Central memory CD8-positive, alpha-beta T cell (primary cell): Measurements from ENCODE around the gene OIT3.

Experiments used
- ATAC-seq: fragments of 150-1000 bp; cut with Tn5 transposase; replicated peaks from 2 replicates; pipeline ENCODE4 v1.10.0; 2022; ENCODE audit warnings: mild to moderate bottlenecking, moderate FRiP score, moderate number of reproducible peaks; ENCODE audit not compliant: poor library complexity, severe bottlenecking; ENCODE audit errors: extremely low read depth
- DNase-seq, 2 donors: peaks; one replicate each; pipeline ENCODE4 v3.0.0; 2021; ENCODE audit warnings: low spot score in 2 of 2
- H3K27ac Mint-ChIP-seq: one replicate; pipeline ENCODE4 v1.8.0; 2022; ENCODE audit warnings: low read depth, mild to moderate bottlenecking, moderate library complexity, mixed read lengths
- H3K27me3 Mint-ChIP-seq: one replicate; pipeline ENCODE4 v1.8.0; 2022; ENCODE audit warnings: mixed read lengths
- H3K36me3 Mint-ChIP-seq: one replicate; pipeline ENCODE4 v1.8.0; 2022; ENCODE audit warnings: mild to moderate bottlenecking, moderate library complexity, mixed read lengths; ENCODE audit not compliant: insufficient read depth
- H3K4me1 Mint-ChIP-seq: one replicate; pipeline ENCODE4 v1.8.0; 2022; ENCODE audit warnings: mixed read lengths
- H3K4me3 Mint-ChIP-seq: one replicate; pipeline ENCODE4 v1.8.0; 2022; ENCODE audit warnings: mild to moderate bottlenecking, moderate library complexity, mixed read lengths
- H3K9me3 Mint-ChIP-seq: one replicate; pipeline ENCODE4 v1.8.0; 2022; ENCODE audit warnings: mixed read lengths

OIT3 gene

DNA sequence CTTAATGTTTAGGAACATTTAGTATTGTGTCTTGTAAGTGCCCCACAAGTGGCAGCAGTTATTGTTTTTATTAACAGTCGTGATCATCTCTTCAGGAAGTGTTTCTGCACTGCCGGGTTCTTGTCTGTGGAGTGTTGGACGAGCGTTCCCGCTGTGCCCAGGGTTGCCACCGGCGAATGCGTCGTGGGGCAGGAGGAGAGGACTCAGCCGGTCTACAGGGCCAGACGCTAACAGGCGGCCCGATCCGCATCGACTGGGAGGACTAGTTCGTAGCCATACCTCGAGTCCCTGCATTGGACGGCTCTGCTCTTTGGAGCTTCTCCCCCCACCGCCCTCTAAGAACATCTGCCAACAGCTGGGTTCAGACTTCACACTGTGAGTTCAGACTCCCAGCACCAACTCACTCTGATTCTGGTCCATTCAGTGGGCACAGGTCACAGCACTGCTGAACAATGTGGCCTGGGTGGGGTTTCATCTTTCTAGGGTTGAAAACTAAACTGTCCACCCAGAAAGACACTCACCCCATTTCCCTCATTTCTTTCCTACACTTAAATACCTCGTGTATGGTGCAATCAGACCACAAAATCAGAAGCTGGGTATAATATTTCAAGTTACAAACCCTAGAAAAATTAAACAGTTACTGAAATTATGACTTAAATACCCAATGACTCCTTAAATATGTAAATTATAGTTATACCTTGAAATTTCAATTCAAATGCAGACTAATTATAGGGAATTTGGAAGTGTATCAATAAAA lies 38.9 kb downstream of the OIT3 start:
- no peak overlapping the region for H3K4me3 Mint-ChIP-seq
- ATAC-seq (no peak), DNase-seq (no peak)
- no peaks in the 10 kb centered on the region for H3K4me1 Mint-ChIP-seq
- no peaks in the 10 kb centered on the region for H3K36me3 Mint-ChIP-seq
- peaks cover 14% of the 10 kb centered on the region for H3K27me3 Mint-ChIP-seq
- H3K27ac Mint-ChIP-seq, result no peak overlapping the region
- no peaks in the 10 kb centered on the region for H3K9me3 Mint-ChIP-seq

DNA sequence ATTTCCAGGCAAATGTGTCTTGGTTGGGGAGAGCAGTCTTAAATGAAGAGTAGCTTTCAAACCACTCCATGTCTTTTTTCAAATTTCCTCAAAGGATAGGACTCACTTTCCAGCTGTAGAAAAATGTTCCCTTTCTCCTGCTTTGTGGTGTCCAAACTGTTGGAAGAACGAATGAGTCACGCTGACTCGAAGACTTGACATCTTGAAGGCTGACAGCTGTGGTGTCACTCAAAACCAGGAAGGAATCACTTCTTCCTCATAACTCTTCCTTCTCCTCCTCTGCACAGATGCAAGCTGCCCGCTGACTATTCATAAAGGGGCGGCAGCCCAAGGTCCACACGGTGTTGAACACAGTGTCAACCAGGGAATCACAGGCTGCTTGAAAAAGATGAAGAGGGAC lies 41.8 kb downstream of the OIT3 start:
- Mint-ChIP-seq H3K4me3 (no peak overlapping the region), H3K9me3 (no peaks in the 10 kb centered on the region), H3K27me3 (peaks cover 14% of the 10 kb centered on the region), H3K27ac (no peak overlapping the region), H3K36me3 (no peaks in the 10 kb centered on the region), H3K4me1 (no peaks in the 10 kb centered on the region)
- no peak for ATAC-seq
- no peak for DNase-seq

DNA sequence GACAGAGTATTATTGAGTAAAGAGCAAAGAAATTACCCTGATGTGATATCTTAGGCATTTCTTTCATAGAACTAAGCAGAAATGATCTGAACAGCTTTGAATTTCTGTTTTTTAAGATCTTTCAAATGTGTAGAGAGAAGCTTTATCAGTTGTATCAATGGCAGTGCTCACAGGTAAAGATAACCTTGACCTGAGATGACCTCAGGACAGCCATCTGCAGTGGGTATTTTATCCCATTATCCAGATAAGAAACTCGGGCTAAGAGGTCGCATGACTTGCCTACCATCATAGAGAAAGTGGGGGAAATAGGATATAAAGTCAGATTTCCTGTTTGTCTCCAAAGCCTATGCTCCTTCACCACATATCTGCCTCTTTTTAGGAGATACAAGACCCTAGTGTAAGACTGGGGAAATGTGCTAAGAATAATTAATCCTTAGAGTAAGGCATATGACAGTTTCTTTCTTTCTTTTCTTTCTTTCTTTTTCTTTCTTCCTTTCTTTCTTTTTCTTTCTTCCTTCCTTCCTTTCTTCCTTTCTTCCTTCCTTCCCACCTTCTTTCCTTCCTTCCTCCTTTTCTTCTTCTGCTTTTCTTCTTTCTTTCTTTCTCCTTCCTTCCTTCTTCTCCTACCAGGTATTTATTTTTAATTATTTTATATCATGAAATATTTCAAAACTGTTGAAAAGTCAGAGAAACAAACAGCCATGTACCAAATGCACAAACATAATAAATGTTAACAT lies 50.1 kb downstream of the OIT3 start:
- no peak for ATAC-seq
- Mint-ChIP-seq H3K9me3 (no peaks in the 10 kb centered on the region), H3K36me3 (peaks cover 3% of the 10 kb centered on the region), H3K4me3 (no peak overlapping the region), H3K4me1 (peaks cover 9% of the 10 kb centered on the region), H3K27ac (no peak overlapping the region), H3K27me3 (peaks cover 30% of the 10 kb centered on the region)
- no peak for DNase-seq

DNA sequence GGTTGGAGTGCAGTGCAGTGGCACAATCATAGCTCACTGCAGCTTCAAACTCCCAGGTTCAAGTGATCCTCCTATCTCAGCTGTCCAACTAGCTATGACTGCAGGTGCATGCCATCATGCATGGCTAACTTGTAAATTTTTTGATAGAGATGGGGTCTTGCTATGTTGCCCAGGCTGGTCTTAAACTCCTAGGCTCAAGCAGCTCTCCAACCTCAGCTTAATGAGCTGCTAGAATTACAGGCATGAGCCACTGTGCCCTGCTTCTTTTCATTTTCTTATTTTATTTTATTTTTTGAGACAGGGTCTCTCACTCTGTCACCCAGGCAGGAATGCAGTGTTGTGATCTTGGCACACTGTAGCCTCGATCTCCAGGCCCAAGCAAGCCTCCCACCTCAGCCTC lies 53.4 kb downstream of the OIT3 start:
- H3K4me1 Mint-ChIP-seq, result peaks cover 1% of the 10 kb centered on the region
- H3K9me3 Mint-ChIP-seq, result no peaks in the 10 kb centered on the region
- no peak for ATAC-seq
- no peak for DNase-seq
- no peak overlapping the region for H3K27ac Mint-ChIP-seq
- H3K36me3 Mint-ChIP-seq, result no peaks in the 10 kb centered on the region
- H3K4me3 Mint-ChIP-seq, result no peak overlapping the region
- peaks cover 30% of the 10 kb centered on the region for H3K27me3 Mint-ChIP-seq

DNA sequence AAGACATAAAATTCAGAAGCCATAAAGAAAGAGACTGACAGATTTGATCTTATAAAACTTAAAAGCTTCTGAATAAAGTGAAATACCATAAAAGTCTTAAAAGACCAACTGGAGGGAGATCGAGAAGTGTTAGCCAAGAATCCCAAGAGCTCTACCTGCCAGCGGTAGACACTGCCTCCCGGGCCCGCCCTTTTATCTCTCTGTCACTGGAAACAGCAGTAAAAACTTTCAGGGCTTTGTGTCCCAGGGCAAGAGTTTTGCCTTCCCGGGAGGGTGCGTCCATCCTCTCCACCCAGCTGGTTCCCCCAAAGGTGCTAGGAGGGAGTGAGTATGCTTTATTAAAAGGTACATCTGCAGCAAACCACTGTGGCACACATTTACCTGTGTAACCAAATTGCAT lies 55.2 kb downstream of the OIT3 start:
- Mint-ChIP-seq H3K9me3 (no peaks in the 10 kb centered on the region), H3K36me3 (no peaks in the 10 kb centered on the region), H3K4me3 (no peak overlapping the region), H3K4me1 (no peaks in the 10 kb centered on the region), H3K27ac (no peak overlapping the region), H3K27me3 (peaks cover 31% of the 10 kb centered on the region)
- ATAC-seq (no peak), DNase-seq (no peak)

DNA sequence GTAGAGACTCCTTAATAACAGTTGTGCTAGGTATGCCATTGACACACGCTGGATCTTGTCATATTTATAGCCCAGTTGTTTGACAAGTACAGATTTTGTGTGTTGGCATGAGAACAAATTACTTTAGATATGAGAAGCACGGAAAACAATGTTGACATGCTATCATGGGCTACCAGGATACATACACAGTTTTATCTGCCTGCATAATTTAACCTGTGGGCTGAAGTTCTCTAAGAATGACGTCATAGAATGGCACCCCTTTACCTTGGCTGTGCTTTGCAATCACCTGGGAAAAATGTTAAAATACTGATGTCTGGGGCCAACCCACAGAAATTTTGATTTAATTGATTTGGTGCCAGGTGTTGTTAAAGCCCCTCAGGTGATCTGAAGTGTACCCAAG lies 58.2 kb downstream of the OIT3 start:
- DNase-seq (no peak), ATAC-seq (no peak)
- Mint-ChIP-seq H3K9me3 (no peaks in the 10 kb centered on the region), H3K36me3 (no peaks in the 10 kb centered on the region), H3K27me3 (peaks cover 32% of the 10 kb centered on the region), H3K4me1 (no peaks in the 10 kb centered on the region), H3K4me3 (no peak overlapping the region), H3K27ac (no peak overlapping the region)

DNA sequence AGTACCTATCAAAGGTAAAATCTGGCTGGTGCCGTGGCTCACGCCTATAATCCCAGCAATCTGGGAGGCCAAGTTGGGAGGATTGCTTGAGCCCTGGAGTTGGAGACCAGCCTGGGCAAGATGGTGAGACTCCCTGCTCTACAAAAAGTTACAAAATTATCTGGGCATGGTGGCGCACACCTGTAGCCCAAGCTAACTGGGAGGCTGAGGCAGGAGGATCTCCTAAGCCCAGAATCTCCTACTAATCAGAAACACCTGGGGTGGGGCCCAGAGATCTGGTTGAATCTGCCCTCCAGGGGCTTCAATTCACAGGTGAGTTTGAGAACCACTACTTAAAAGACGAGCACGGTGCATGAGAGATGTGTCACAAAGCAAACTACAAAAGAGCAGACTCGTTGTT lies 58.6 kb downstream of the OIT3 start:
- no peaks in the 10 kb centered on the region for H3K9me3 Mint-ChIP-seq
- peaks cover 34% of the 10 kb centered on the region for H3K27me3 Mint-ChIP-seq
- DNase-seq (no peak), ATAC-seq (no peak)
- H3K27ac Mint-ChIP-seq, result no peak overlapping the region
- H3K4me1 Mint-ChIP-seq, result no peaks in the 10 kb centered on the region
- no peaks in the 10 kb centered on the region for H3K36me3 Mint-ChIP-seq
- H3K4me3 Mint-ChIP-seq, result no peak overlapping the region

DNA sequence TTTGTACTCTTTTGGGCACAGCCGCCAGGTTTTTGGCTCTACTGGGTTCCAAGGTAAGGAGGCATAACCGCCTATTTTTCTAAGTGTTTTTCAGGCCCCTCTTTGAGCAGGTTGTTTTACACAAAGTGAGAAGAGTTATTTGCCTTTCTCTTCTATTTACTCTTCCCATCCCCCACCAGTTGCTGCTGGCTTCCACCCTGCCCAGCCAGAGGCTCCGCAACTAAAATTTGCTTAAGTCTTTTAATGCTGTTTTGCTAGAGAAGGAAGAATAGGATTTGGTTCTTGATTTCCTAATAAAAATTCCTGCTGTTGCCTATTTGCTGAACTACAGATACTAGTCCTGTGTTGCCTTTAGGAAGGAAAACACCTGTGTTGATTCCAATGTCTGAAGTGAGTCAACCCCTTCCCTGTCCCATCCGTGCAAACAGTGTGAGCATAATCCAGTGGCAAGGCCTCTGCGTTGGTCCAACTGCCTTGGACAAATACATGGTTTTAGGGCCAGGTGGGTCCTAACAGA lies 59.2 kb downstream of the OIT3 start:
- no peaks in the 10 kb centered on the region for H3K9me3 Mint-ChIP-seq
- no peaks in the 10 kb centered on the region for H3K36me3 Mint-ChIP-seq
- H3K27me3 Mint-ChIP-seq, result peaks cover 34% of the 10 kb centered on the region
- no peak overlapping the region for H3K4me3 Mint-ChIP-seq
- no peaks in the 10 kb centered on the region for H3K4me1 Mint-ChIP-seq
- DNase-seq (no peak), ATAC-seq (no peak)
- H3K27ac Mint-ChIP-seq, result no peak overlapping the region

DNA sequence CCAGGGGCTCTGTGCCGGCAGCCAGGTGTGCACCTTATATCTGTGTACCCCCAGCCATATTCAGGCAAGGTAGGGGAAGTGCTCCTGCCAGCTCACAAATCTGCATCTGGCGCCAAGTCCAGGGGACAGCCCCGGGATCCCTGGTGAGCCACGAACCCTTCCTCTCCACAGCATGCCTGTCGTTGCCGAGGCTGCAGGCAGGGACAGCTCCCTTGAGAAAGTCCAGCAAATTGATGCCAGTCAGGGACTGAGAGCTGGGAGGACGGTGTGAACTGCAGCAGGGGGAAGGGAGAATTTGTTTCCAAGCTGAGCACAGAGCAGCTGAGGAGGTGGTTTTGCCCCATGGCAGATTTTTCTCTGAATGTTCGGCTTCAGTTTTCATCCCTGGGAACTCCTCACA lies 60.1 kb downstream of the OIT3 start:
- DNase-seq, result no peak
- Mint-ChIP-seq H3K27me3 (peaks cover 36% of the 10 kb centered on the region), H3K9me3 (no peaks in the 10 kb centered on the region), H3K36me3 (no peaks in the 10 kb centered on the region), H3K4me1 (no peaks in the 10 kb centered on the region), H3K27ac (no peak overlapping the region), H3K4me3 (no peak overlapping the region)
- ATAC-seq, result no peak

DNA sequence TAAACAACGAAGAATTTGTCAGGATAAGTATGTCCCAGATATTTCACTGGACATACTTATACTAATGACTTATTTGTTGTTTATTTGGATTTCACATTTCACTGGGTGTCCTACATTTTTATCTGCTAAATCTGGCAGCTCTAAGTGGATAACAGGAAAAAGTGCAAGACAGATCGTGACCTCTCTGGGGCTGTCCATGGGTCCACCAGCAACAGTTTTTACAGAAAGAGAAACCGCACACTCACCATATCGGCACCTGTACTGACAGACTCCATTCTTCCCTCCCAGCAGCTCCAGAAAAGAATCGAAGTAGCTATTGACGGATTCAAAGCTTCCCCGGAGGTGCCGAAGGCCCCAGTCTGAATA lies 60.7 kb downstream of the OIT3 start:
- Mint-ChIP-seq H3K4me1 (no peaks in the 10 kb centered on the region), H3K27ac (no peak overlapping the region), H3K36me3 (no peaks in the 10 kb centered on the region), H3K9me3 (no peaks in the 10 kb centered on the region), H3K4me3 (no peak overlapping the region), H3K27me3 (peaks cover 36% of the 10 kb centered on the region)
- DNase-seq, result no peak
- ATAC-seq, result no peak

DNA sequence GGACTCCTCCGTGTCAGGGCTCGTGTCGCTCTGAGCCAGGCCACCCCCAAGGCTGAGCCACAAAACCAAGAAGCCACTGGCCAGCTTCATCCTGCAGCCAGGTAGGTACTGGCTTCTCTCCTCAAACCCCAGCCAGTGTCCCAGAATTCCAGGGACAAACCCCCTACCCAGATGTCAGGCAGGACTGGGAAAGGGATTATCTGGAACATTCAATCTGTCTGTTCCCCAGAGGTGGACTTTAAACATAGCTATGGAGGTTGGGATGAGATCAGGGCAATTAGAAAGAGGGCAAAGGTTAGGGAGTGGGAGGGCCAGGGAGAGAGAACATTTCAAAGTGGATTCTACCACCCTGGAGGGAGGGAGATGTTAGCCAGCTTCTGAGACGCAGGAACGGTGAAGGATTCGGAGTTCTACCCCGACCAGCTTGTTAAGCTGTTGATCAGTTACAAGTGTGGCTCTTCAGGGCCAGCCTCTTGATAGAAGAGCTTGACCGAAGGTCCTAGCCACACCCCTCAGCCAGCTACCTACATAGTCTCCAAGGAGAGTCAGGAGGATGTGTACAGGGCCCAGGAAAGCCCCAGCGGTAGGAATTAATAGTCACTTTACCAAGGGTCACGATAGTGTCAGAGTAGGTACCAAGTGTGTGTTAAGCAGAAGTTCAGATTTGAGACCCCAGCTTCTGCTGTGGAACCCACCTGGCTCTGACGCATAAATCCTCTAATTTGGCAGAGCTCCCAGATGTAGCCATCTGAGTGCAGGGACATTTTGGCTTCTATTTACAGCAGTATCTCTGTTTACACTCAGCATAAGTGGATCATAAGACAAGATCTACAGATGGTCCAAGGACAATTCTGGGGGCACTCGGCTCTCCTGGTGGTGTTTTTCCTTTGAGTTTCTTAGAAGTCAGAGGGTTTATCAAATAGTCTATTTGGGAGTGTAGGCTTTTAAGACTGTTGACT lies 61.3 kb downstream of the OIT3 start, which contains the start of gene PLA2G12B:
TSS of gene PLA2G12B (minus strand) at position 211 of the 959 bp plus-strand sequence. CDS start at position 90, 121 bp downstream.
- H3K4me1 Mint-ChIP-seq, result no peaks in the 10 kb centered on the region
- peaks cover 36% of the 10 kb centered on the region for H3K27me3 Mint-ChIP-seq
- ATAC-seq, result no peak
- DNase-seq, result no peak
- H3K4me3 Mint-ChIP-seq, result no peak within 1 kb of the TSS
- H3K36me3 Mint-ChIP-seq, result no peaks in the 10 kb centered on the region
- H3K27ac Mint-ChIP-seq, result no peak within 1 kb of the TSS
- H3K9me3 Mint-ChIP-seq, result no peaks in the 10 kb centered on the region

DNA sequence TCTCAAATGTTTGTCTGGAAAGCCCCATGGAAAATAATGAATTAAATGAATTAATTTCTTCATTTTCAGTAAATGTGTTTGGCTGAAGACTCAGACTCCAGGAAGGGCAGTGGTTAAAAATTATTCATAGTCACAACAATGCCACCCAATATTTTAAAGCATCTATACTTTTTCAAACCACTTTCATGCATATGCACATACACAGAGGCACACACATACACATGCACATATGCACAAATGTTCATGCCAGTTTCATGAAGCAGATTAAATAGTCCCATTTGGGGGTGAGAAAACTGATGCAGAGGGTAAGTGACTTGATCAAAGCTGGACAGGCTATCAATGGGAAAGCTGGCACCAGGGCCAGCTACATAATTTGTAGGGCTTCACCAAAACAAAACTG lies 62.5 kb downstream of the OIT3 start:
- ATAC-seq (no peak), DNase-seq (no peak)
- Mint-ChIP-seq H3K4me3 (no peak overlapping the region), H3K36me3 (no peaks in the 10 kb centered on the region), H3K27me3 (peaks cover 44% of the 10 kb centered on the region), H3K27ac (no peak overlapping the region), H3K9me3 (no peaks in the 10 kb centered on the region), H3K4me1 (no peaks in the 10 kb centered on the region)
